Islet precursor cell (in vitro differentiated cells): ENCODE measurements around the gene MOV10L1.

Source experiments
- DNase-seq: peaks from one replicate; pipeline ENCODE4 v3.0.0-alpha.2; 2018

Gene MOV10L1

GRCh38 chr22:50208430-50208938 lies 118.7 kb downstream of the MOV10L1 start:
- DNase-seq, result no peak

- no peak for DNase-seq
These were observed 119.4 kb downstream of the MOV10L1 start for GRCh38 chr22:50208939-50209892.

GRCh38 chr22:50209893-50210292 lies 120.1 kb downstream of the MOV10L1 start:
- no peak for DNase-seq

GRCh38 chr22:50210378-50211139 lies 120.8 kb downstream of the MOV10L1 start:
- DNase-seq, result no peak

GRCh38 chr22:50211147-50211546 lies 121.3 kb downstream of the MOV10L1 start:
- no peak for DNase-seq
